K562 (cell line): ENCODE data around the gene OGT. TPM values are rescaled to one million over a fixed set of nuclear protein-coding genes. Genes with fewer than 3 reads are reported as not detected.

Experiments used
- CBX5 ChIP-seq: IDR thresholded peaks from 2 replicates; pipeline ENCODE4 v1.6.1; 2014; ENCODE audit warnings: low read depth, borderline replicate concordance
- EP300 ChIP-seq: IDR thresholded peaks from 2 replicates; pipeline ENCODE4 v1.6.1; 2012; ENCODE audit warnings: low read length, improper control_type of control experiment
- FOXM1 ChIP-seq, 2 experiments: fragments of 450-650 bp in 1 of 2; sonication (generic) in 1 of 2; formaldehyde crosslinking in 1 of 2; IDR thresholded peaks; 2 replicates each; pipeline versions ENCODE4 v1.6.1 to v1.9.0; 2017 to 2022; ENCODE audit warnings: low read depth in 2 of 2, mild to moderate bottlenecking in 2 of 2, missing genetic modification reagents in 1 of 2, moderate library complexity in 1 of 2
- GATAD2A ChIP-seq: fragments of 450-650 bp; IDR thresholded peaks from 2 replicates; pipeline ENCODE4 v1.6.1; 2017
- MAFG ChIP-seq: fragments of 450-650 bp; conservative IDR thresholded peaks from 2 replicates; pipeline ENCODE4 v1.6.1; 2016; ENCODE audit warnings: missing genetic modification characterization, missing compliant biosample characterization
- RBM22 ChIP-seq: fragments of 200-400 bp; formaldehyde crosslinking; IDR thresholded peaks from 2 replicates; pipeline ENCODE4 v1.6.1; 2018; ENCODE audit warnings: low read length, low read depth; ENCODE audit not compliant: poor library complexity, severe bottlenecking
- SLC30A9 ChIP-seq: fragments of 250-450 bp; sonication (Bioruptor Pico); IDR thresholded peaks from 2 replicates; pipeline ENCODE4 v1.8.0; 2022; ENCODE audit warnings: mild to moderate bottlenecking, moderate library complexity
- TRIM24 ChIP-seq, 2 experiments: fragments of 450-650 bp; IDR thresholded peaks; 2 replicates each; pipeline ENCODE4 v1.6.1; 2016
- UBTF ChIP-seq, 2 experiments: IDR thresholded peaks; 2 replicates each; pipeline ENCODE4 v1.6.1; 2012; ENCODE audit warnings: improper control_type of control experiment in 2 of 2, low read depth in 2 of 2, low read length in 2 of 2, borderline replicate concordance in 1 of 2
- ZNF354B ChIP-seq: fragments of 250-450 bp; sonication (Bioruptor Pico); IDR thresholded peaks from 2 replicates; pipeline ENCODE4 v1.4.0; 2020
- ZNF592 ChIP-seq: fragments of 450-650 bp; IDR thresholded peaks from 2 replicates; pipeline ENCODE4 v1.6.1; 2017; ENCODE audit warnings: antibody characterized with exemption, mild to moderate bottlenecking
- ZNF778 ChIP-seq: fragments of 450-650 bp; formaldehyde crosslinking; IDR thresholded peaks from 2 replicates; pipeline ENCODE4 v1.4.0; 2020; ENCODE audit warnings: mild to moderate bottlenecking, moderate library complexity
- polyA plus RNA-seq, 8 experiments: library from polyadenylated mRNA; depleted of rRNA in 4 of 8; stranded (reverse) in 5 of 8; unstranded in 3 of 8; fragments of >200 nt; fragmentation: Nextera tagmentation in 2 of 8; fragmentation: Illumina TruSeq in 1 of 8; extraction: Ambion mirVana in 2 of 8; extraction: Trizol in 1 of 8; gene quantifications; 2 replicates each; pipeline versions ENCODE4 v1.2.1 to v1.2.3, GENCODE V29; 2011 to 2014; ENCODE audit warnings: inconsistent platforms in 1 of 8, missing spikeins in 1 of 8
- total RNA-seq, 7 experiments: library from RNA; depleted of rRNA in 6 of 7; stranded (reverse); fragments of >200 nt in 6 of 7; fragmentation: Illumina TruSeq in 2 of 7; extraction: Trizol in 2 of 7; gene quantifications; 2 replicates each; pipeline versions ENCODE4 v1.2.1 to v1.2.3, GENCODE V29; 2011 to 2021; ENCODE audit warnings: low replicate concordance in 1 of 7
- TF ChIP-seq, protein P1 (sequence below): fragments of 450-650 bp; IDR thresholded peaks from 2 replicates; pipeline ENCODE4 v1.7.1; 2018; ENCODE audit warnings: mild to moderate bottlenecking, low read depth; ENCODE audit not compliant: partially characterized antibody
- TF ChIP-seq, protein P2 (sequence below), 2 experiments: fragments of 450-650 bp; conservative IDR thresholded peaks; 2 replicates each; pipeline ENCODE4 v1.6.1; 2017; ENCODE audit warnings: mild to moderate bottlenecking in 2 of 2, moderate library complexity in 2 of 2
- TF ChIP-seq, protein P3 (sequence below): sonication (generic); formaldehyde crosslinking; IDR thresholded peaks from 2 replicates; pipeline ENCODE4 v1.9.0; 2022; ENCODE audit warnings: mild to moderate bottlenecking, missing genetic modification reagents

OGT gene
- total and polyA plus RNA-seq, 9 of the 15 experiments (the other 6 are each of a cell fraction or from before 2014, with no cell fraction given): 38.9 to 347 (median 117) TPM

GRCh38 chrX:71532753-71533425 lies at the start of gene OGT (continued):
- no peak for TF ChIP-seq MAFG (tag)
- TF ChIP-seq TRIM24 (IDR thresholded peaks at IDR 0.05): peak; percentile 46 to 53; a peak in 2 of 4 replicates
- TF ChIP-seq EP300: peak; percentile 49; the same call in 1 of the 2 replicates
- 0 out of 2 replicates have a peak, but pooled peaks have one; percentile 48 for TF ChIP-seq GATAD2A
- TF ChIP-seq, protein P1, sequence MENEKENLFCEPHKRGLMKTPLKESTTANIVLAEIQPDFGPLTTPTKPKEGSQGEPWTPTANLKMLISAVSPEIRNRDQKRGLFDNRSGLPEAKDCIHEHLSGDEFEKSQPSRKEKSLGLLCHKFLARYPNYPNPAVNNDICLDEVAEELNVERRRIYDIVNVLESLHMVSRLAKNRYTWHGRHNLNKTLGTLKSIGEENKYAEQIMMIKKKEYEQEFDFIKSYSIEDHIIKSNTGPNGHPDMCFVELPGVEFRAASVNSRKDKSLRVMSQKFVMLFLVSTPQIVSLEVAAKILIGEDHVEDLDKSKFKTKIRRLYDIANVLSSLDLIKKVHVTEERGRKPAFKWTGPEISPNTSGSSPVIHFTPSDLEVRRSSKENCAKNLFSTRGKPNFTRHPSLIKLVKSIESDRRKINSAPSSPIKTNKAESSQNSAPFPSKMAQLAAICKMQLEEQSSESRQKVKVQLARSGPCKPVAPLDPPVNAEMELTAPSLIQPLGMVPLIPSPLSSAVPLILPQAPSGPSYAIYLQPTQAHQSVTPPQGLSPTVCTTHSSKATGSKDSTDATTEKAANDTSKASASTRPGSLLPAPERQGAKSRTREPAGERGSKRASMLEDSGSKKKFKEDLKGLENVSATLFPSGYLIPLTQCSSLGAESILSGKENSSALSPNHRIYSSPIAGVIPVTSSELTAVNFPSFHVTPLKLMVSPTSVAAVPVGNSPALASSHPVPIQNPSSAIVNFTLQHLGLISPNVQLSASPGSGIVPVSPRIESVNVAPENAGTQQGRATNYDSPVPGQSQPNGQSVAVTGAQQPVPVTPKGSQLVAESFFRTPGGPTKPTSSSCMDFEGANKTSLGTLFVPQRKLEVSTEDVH: peak; percentile 35
- TF ChIP-seq ZNF592: no peak
- TF ChIP-seq SLC30A9 (CRISPR knock-in tag): no peak
- TF ChIP-seq RBM22: peak; percentile 78
- TF ChIP-seq ZNF778: no peak
- TF ChIP-seq ZNF354B: no peak
- 0 out of 4 replicates have a peak, but pooled peaks of 1 of the 2 experiments have one; percentile 76 for TF ChIP-seq UBTF (IDR thresholded peaks at IDR 0.05; ENCODE audit: borderline replicate concordance in 1 of 2, low read depth in 2 of 2, low read length in 2 of 2)
- TF ChIP-seq CBX5: no peak
- TF ChIP-seq, protein P2, sequence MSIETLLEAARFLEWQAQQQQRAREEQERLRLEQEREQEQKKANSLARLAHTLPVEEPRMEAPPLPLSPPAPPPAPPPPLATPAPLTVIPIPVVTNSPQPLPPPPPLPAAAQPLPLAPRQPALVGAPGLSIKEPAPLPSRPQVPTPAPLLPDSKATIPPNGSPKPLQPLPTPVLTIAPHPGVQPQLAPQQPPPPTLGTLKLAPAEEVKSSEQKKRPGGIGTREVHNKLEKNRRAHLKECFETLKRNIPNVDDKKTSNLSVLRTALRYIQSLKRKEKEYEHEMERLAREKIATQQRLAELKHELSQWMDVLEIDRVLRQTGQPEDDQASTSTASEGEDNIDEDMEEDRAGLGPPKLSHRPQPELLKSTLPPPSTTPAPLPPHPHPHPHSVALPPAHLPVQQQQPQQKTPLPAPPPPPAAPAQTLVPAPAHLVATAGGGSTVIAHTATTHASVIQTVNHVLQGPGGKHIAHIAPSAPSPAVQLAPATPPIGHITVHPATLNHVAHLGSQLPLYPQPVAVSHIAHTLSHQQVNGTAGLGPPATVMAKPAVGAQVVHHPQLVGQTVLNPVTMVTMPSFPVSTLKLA (conservative IDR thresholded peaks at IDR 0.05): peak; percentile 85 to 93
- peak; percentile 56; the same call in 1 of the 2 replicates for TF ChIP-seq FOXM1 (IDR thresholded peaks at IDR 0.05; ENCODE audit: low read depth)
- TF ChIP-seq FOXM1 (CRISPR knock-in tag; IDR thresholded peaks at IDR 0.05; ENCODE audit: low read depth): no peak
- TF ChIP-seq, protein P3, sequence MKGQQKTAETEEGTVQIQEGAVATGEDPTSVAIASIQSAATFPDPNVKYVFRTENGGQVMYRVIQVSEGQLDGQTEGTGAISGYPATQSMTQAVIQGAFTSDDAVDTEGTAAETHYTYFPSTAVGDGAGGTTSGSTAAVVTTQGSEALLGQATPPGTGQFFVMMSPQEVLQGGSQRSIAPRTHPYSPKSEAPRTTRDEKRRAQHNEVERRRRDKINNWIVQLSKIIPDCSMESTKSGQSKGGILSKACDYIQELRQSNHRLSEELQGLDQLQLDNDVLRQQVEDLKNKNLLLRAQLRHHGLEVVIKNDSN (CRISPR knock-in tag): no peak
